SK-N-MC (cell line): Measurements from ENCODE around the gene CFAP299.

Experiments used
- DNase-seq: peaks from one replicate; pipeline ENCODE4 v3.0.0-alpha.2; 2011; ENCODE audit warnings: low read depth, low spot score
- H3K27ac ChIP-seq: fragments of 200-600 bp; sonication (generic); 2 replicates; pipeline ENCODE4 v1.5.1; 2016; ENCODE audit warnings: mixed run types
- H3K36me3 ChIP-seq: fragments of 200-600 bp; sonication (generic); 2 replicates; pipeline ENCODE4 v1.6.1; 2017; ENCODE audit warnings: antibody characterized with exemption, low read length, mixed read lengths; ENCODE audit not compliant: insufficient read depth
- H3K4me3 ChIP-seq: fragments of 200-600 bp; sonication (generic); 2 replicates; pipeline ENCODE4 v1.5.1; 2016
- H3K9ac ChIP-seq: fragments of 200-600 bp; sonication (generic); 2 replicates; pipeline ENCODE4 v1.8.0; 2017; ENCODE audit warnings: mixed run types, mixed read lengths; ENCODE audit not compliant: insufficient read length
- H3K9me3 ChIP-seq: fragments of 200-600 bp; sonication (generic); 2 replicates; pipeline ENCODE4 v1.6.1; 2017; ENCODE audit warnings: low read depth, mild to moderate bottlenecking, antibody characterized with exemption, low read length, moderate library complexity, mixed read lengths
- EZH2 ChIP-seq: fragments of 200-600 bp; sonication (generic); IDR thresholded peaks from one replicate; pipeline ENCODE4 v1.6.1; 2017; ENCODE audit warnings: antibody characterized with exemption
- FOXP2 ChIP-seq: optimal IDR thresholded peaks from 2 replicates; pipeline ENCODE3; 2011; ENCODE audit warnings: mild to moderate bottlenecking, moderate library complexity; ENCODE audit not compliant: insufficient read depth; ENCODE audit errors: extremely low read length, control extremely low read depth
- POLR2AphosphoS5 ChIP-seq: IDR thresholded peaks from 2 replicates; pipeline ENCODE4 v1.6.1; 2012; ENCODE audit warnings: mild to moderate bottlenecking, low read depth, low read length, borderline replicate concordance

CFAP299 gene

DNA sequence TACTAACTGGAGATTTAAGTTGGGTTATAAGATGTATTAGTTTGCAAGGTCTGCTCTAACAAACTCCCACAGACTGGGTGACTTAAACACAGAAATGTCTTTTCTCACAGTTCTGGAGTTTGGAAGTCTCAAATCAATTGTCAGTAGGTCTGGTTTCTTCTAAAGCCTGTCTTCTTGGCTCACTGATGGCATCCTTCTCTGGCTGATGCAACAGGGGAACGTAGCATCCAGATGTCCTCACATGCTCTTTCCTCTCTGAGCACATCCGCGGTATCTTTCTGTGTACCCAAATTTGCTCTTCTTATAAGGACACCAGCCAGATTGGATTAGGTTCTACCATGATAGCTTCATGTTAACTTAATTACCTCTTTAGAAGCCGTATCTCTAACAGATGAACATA is 631.8 kb downstream of the CFAP299 start:
- Histone ChIP-seq H3K9ac (no peak overlapping the region), H3K4me3 (no peak overlapping the region), H3K36me3 (no peaks in the 10 kb centered on the region), H3K27ac (no peak overlapping the region), H3K9me3 (no peaks in the 10 kb centered on the region)
- no peak for TF ChIP-seq EZH2
- DNase-seq = no peak

DNA sequence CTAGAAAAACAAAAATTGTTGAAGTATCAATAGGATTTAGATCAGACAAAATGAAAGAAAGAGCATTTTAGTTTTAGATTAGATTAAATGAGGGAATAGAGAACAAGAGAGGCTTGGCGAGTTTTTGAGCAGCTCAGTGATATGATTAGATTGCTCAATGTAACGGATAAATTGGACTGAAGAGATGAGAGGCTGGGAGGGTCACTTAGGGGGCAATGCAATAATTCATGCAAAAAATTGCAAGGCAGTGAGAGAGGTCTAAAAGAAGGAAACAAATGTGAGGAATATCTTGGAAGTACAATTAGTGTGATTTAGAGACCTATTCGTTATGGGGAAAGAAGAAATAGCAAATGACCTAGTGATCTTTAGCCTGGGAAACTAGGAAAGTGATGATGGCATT is 644.7 kb downstream of the CFAP299 start:
- TF ChIP-seq POLR2AphosphoS5 = no peak
- no peak for TF ChIP-seq EZH2
- no peak for TF ChIP-seq FOXP2

DNA sequence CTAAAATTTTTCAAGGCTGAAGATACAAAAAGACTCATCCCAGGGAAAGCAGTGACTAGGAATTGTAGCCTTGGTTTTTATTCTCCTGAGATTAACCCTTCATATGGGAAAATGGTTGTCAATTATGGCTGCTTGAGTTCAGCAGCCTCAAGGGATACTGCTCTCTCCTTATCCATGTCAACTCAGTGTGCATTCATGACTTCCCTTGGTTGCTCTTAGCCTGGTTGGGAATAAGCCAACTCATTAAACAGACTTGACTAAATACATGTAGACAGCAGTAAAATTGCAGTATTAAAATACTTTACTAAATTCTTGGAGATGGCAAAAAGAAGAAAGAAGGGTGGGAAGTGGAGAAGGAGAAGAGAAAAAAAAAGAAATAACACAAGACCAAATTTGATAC is 650.5 kb downstream of the CFAP299 start:
- Histone ChIP-seq H3K9ac (no peak overlapping the region), H3K9me3 (no peaks in the 10 kb centered on the region), H3K27ac (no peak overlapping the region), H3K36me3 (no peaks in the 10 kb centered on the region), H3K4me3 (no peak overlapping the region)
- no peak for DNase-seq
- TF ChIP-seq POLR2AphosphoS5 = no peak
- no peak for TF ChIP-seq FOXP2
- no peak for TF ChIP-seq EZH2

More for the DNA sequence above, 644.7 kb downstream of the CFAP299 start:
- Histone ChIP-seq H3K27ac (no peak overlapping the region), H3K9me3 (no peaks in the 10 kb centered on the region), H3K4me3 (no peak overlapping the region), H3K9ac (no peak overlapping the region), H3K36me3 (no peaks in the 10 kb centered on the region)
- no peak for DNase-seq

GRCh38 chr4:80989921-80990544 is 654.5 kb downstream of the CFAP299 start:
- Histone ChIP-seq H3K9ac (no peak overlapping the region), H3K9me3 (no peaks in the 10 kb centered on the region), H3K27ac (no peak overlapping the region), H3K4me3 (no peak overlapping the region), H3K36me3 (no peaks in the 10 kb centered on the region)
- peak; percentile 52 for DNase-seq
- TF ChIP-seq POLR2AphosphoS5 (no peak), FOXP2 (no peak), EZH2 (no peak)

DNA sequence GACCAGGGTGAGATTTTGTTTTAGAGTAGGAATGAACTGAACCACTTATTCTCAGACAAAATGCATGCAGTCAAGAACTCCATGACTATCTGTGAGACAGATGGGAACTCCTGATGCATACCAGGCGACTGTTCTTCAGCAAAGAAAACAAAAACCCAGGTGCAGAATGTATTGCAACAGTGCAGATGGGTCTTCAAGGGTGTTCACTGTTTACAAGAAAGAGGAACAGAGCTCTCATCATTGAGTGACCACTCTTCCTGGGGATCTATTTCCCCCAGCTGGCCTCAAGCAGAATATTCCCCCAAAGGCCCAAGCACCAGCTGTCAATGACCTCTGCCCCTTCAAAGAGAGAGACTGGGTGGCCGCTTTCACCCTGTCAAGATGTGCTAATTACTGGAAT is 655.3 kb downstream of the CFAP299 start:
- no peaks in the 10 kb centered on the region for H3K36me3 ChIP-seq
- TF ChIP-seq FOXP2 (no peak), POLR2AphosphoS5 (no peak), EZH2 (no peak)
- H3K9ac ChIP-seq = no peak overlapping the region
- no peak overlapping the region for H3K27ac ChIP-seq
- no peaks in the 10 kb centered on the region for H3K9me3 ChIP-seq
- no peak for DNase-seq
- H3K4me3 ChIP-seq = no peak overlapping the region

DNA sequence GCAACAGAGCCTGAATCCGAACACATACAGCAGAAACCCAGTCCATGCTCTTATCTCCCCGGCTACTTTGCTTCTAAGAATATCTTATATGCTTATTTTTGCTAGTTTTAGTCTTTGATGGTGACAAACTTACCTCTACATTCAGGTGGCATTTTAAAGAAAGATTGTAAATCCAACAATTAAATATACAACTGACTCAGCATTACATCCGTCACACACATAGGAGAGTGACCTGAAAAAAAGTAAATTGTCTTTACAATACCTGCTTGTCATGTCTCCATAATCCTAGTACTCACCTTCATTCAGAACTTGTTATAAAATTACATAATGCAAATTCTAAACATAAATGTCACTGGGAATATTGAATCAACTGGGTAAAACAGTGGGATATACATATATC is 664.4 kb downstream of the CFAP299 start:
- no peak for DNase-seq
- no peak overlapping the region for H3K4me3 ChIP-seq
- no peak overlapping the region for H3K27ac ChIP-seq
- H3K9me3 ChIP-seq = no peaks in the 10 kb centered on the region
- H3K9ac ChIP-seq = no peak overlapping the region
- TF ChIP-seq EZH2 (no peak), POLR2AphosphoS5 (no peak), FOXP2 (no peak)
- H3K36me3 ChIP-seq = no peaks in the 10 kb centered on the region

GRCh38 chr4:81003597-81004111 is 668.1 kb downstream of the CFAP299 start:
- TF ChIP-seq EZH2 (no peak), POLR2AphosphoS5 (peak; percentile 28; the same call in 1 of the 2 replicates)
- H3K4me3 ChIP-seq = no peak overlapping the region
- H3K9me3 ChIP-seq = no peaks in the 10 kb centered on the region
- DNase-seq = peak; percentile 32
- H3K9ac ChIP-seq = no peak overlapping the region
- H3K27ac ChIP-seq = no peak overlapping the region
- H3K36me3 ChIP-seq = no peaks in the 10 kb centered on the region

DNA sequence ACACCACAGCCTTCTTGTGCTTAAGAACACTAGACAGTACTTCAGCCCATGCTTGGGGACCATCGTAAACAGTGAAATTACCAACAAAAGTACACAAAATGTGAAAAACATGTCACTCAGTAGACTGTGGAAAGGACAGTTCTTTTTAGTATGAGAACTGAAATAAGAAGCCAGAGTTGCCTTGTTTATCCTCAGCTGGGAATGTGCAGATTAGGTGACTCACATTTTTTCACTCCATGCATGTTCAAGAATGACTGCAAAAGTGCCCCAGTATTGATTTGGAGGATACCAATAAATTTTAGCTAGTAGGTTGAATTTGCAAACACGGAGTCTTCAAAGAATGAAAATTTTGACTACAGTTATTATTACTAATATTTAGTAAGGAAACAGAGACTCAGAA is 671.9 kb downstream of the CFAP299 start:
- TF ChIP-seq POLR2AphosphoS5 (no peak), FOXP2 (no peak), EZH2 (no peak)
- H3K9ac ChIP-seq = no peak overlapping the region
- no peak for DNase-seq
- no peak overlapping the region for H3K4me3 ChIP-seq
- H3K27ac ChIP-seq = no peak overlapping the region
- H3K9me3 ChIP-seq = no peaks in the 10 kb centered on the region
- no peaks in the 10 kb centered on the region for H3K36me3 ChIP-seq
